Dedifferentiated amniotic fluid mesenchymal stem cell (primary cell): ENCODE results near the gene FRMD4A.
"Not testable (repeated sequence)": the region's sequence is repeated elsewhere in the genome, so short reads cannot be mapped to it uniquely, and the experiment has no call there.

Source experiments
- DNase-seq: peaks from one replicate; pipeline ENCODE4 v3.0.0-alpha.2; 2016; ENCODE audit errors: extremely low spot score

The FRMD4A gene

GRCh38 chr10:14241196-14241595 is 89.5 kb downstream of the FRMD4A start:
- no peak for DNase-seq

DNA sequence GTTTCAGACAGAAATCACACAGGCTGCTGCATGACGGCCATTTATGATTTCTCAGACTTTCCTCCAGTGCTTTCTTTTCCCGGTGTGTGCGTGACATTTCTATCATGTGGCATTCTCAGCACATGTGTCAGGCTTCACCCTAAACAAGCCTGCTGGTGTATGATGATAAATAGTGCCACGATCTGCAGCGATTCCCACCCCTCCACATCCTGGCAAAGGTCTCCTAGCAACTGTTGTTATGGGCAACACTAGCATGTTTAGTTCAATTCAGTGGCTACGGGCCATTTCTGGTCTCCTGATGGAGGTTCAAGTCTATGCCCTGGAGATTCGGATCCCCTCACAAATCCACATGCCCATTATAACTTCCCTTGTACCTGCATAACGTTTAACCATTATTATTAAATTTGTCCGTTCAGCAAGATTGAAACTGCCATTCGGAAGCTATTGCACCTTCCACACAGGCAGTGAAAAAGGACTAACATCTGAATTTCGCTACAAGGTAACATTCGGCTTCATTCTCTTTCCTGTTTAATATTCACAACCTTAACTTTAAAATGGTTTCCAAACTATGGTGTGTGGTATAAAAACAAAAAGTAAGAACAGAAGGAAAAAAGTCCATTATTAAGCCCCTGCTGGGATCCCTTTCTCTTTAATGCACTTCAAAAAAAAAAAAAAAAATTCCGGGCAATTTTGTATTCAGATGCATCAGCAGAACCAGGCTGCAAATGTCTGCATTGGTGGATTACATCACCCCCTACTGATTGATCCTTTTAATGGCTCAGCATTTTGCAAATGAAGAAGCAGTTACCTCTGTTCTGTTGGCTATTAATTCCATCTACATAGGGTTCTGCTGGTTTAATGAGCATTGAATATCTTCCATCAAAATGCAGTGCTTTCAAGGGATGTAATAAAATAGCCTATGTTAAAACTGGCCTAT is 90.2 kb downstream of the FRMD4A start:
- no peak for DNase-seq

DNA sequence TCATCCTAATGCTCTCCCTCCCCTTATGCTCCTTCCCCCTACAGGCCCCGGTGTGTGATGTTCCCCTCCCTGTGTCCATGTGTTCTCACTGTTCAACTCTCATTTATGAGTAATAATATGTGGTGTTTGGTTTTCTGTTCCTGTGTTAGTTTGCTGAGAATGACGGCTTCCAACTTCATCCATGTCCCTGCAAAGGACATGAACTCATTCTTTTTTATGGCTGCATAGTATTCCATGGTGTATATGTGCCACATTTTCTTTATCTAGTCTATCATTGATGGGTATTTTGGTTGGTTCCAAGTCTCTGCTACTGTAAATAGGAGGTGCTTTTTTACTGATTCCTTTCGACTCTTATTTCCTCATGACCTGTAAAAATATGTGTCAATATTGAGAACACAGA is 92.1 kb downstream of the FRMD4A start:
- DNase-seq = not testable (repeated sequence)

GRCh38 chr10:14236341-14236740 is 94.4 kb downstream of the FRMD4A start:
- DNase-seq = no peak

DNA sequence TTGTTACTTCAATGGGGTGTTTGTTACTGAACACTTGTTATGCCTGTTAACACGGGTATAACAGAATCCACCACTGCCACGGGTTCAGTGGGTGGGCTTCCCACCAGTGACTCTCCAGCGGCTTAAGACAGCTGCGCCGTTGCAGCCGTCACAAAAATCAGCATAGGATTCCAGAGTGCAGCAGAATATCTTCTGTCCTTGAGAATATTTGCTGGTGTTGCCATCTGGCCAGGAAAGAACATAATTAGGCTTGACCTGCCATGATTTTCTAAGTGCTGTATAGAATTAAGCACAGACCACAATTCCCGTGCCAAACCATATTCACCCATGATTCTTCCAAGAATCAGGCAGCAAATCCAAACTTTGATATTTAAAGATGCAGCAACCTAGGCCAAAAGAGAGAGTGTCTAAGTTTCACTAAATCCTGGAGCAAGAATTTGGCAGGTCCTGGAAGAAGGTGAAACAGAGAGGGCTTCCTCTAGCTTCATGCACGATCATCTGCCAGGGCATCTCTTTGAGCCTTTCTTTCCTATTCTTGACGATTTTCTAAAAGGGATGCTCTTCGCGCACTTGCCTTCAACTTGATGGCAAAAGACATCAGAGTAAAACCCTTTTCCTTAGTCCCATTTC is 95.0 kb downstream of the FRMD4A start:
- no peak for DNase-seq

GRCh38 chr10:14233566-14233965 is 97.2 kb downstream of the FRMD4A start:
- DNase-seq = no peak

GRCh38 chr10:14228798-14229197 is 101.9 kb downstream of the FRMD4A start:
- DNase-seq = not testable (repeated sequence)

GRCh38 chr10:14225379-14225778 is 105.3 kb downstream of the FRMD4A start:
- no peak for DNase-seq

DNA sequence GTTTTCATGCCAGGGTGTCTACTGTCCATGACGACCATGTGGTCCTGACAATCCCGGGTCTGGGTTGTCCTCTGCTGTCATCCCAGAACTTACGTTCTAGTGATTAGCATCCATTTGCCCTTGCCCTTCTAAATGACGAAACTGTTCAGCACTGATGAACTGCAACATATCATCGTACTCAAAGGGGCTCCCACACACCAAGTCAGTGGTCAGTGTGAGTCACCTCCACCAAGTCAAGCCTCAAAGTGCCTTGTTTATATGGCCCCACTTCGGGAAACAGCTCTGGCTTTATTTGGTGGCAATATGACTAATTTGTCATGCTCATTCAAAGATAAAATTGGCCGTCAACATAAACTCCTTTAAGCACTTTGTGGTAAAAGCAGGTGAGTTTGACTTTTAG is 110.7 kb downstream of the FRMD4A start:
- no peak for DNase-seq

- no peak for DNase-seq
Observed at GRCh38 chr10:14219411-14219810, 111.3 kb downstream of the FRMD4A start.

- DNase-seq = no peak
Observed at GRCh38 chr10:14215641-14216040, 115.1 kb downstream of the FRMD4A start.

GRCh38 chr10:14213703-14214102 is 117.0 kb downstream of the FRMD4A start:
- not testable (repeated sequence) for DNase-seq

DNA sequence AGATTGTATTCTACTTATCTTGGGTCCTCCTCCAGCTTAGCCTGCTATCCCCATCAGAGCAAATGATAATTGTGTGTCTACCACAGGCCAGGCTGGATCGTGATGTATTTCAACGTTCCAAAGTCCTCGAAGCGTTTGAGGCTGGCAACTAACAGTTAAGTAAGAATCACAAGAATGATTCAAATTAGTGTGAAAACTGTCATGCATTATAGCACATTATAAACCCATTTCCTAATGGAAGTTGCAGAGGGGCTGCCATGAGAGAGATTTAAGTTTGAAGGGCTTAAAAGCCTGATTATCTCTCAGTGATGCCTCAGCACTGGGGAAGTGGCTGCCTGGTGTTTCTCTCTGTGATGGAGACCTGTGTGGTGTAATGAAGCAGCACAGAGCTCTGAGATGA is 119.1 kb downstream of the FRMD4A start:
- DNase-seq = no peak

DNA sequence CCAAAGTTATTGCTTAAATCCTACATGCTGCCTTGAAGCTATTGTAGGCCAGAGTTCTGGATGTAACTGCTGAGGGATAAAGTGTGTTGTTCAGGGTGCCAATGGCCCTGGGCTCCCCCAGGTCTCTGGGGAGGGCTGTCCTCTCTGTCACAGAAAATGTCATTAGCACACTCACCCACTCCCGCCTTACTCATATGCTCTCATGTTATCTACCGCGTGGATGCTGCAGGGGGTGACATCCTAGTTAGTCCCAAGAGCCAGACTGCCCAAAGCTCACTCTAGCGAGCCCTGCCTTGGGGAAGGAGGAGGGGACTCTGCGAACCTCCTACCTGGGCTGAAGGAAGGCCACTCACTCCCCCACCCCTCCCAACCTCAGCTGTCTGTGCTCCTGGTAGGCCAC is 122.5 kb downstream of the FRMD4A start:
- no peak for DNase-seq

- no peak for DNase-seq
Observed at GRCh38 chr10:14205233-14205632, 125.5 kb downstream of the FRMD4A start.

GRCh38 chr10:14200698-14201544 is 129.8 kb downstream of the FRMD4A start:
- no peak for DNase-seq

- not testable (repeated sequence) for DNase-seq
Observed at GRCh38 chr10:14199098-14199497, 131.6 kb downstream of the FRMD4A start.

DNA sequence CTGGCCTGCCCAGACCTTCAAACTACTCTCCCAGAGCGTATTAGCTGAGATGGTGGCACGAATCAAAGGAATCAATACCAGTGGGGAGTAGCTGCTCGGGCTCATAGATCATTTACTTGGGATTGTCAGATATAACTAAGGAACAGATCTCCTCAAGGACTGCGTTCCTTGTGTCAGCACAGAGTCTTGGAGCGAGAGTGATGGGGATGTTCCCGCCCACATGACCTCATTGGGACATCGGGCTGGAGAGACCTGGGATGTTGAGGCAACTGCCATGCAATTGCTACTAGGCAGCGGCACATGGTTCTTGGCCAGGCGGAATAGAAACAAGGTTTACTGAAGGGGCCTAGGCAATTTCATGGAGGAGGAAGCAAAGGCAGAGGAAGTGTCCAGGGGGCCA is 132.6 kb downstream of the FRMD4A start:
- DNase-seq = no peak

DNA sequence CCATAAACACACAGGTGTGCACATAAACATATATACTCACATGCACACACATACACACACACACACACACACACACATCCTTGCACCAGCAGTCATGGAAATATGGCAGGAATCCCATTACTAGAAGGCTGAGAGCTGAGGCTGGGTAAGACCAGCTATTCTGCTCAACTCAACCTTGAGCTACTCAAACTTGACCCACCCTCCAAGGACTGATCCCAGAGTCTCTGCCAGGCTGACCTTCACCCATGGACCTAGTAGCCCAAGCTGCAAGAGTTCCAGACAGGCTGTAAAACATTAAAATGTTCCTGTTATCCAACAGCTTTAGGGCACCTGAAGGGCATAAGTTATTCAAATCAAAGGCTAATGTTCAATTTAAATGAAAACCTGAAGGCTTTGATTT is 134.6 kb downstream of the FRMD4A start:
- no peak for DNase-seq

DNA sequence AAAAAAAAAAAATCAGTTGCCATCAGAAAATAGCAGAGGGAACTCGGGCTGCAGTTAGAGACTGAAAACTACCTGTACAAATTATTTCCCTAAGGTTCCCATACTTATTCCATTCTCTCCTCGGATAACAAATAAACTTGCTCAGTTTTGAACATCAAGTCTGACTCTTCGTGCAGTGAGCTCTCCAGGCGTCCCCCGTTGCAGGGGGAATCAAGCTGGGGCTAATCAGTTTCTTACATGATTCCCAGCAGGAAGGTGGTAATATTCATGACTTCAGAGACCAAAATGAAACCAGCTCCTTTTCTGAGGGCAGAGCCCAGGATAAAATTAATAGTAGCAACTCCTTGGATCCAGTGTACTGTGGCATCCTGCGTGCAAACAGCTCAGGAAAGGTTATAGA is 135.3 kb downstream of the FRMD4A start:
- no peak for DNase-seq

DNA sequence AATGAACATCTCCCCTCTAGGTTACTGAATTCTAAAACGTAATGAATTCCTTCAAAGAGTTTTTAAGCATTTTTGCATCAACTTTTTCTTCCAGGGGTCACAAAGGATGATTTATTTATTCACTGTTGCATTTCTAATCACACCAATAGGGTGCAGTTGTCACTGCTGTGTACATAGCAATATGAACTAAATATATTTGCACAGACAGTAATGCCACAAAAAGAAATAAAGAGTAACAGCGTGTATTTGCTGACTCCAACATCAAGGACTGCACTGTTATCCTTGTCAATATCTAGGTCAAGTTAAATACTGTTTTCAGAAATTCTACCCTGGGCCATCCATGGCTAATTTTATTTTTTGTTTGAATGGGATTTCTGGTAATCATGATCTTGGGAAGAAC is 138.0 kb downstream of the FRMD4A start:
- no peak for DNase-seq

GRCh38 chr10:14191871-14192270 is 138.9 kb downstream of the FRMD4A start:
- DNase-seq = no peak
